ENCODE results near the gene FAM210A. TPM values are rescaled to one million over a fixed set of nuclear protein-coding genes. Genes with fewer than 3 reads are reported as not detected.
"Not testable (repeated sequence)": the region's sequence is repeated elsewhere in the genome, so short reads cannot be mapped to it uniquely, and the experiment has no call there.

FAM210A gene
- total RNA-seq, 6 experiments from 2014 or later = 9.3 to 21.9 (median 11.8) TPM

- WGBS (ENCODE audit: insufficient coverage, low coverage, low lambda C conversion rate, missing lambda C conversion rate) = 77% methylated on average over 10 of the region's 21 CpGs
- Histone ChIP-seq H3K27ac (no peak overlapping the region), H3K36me3 (no peaks in the 10 kb centered on the region), H3K4me1 (no peaks in the 10 kb centered on the region), H3K4me3 (no peak overlapping the region), H3K27me3 (no peaks in the 10 kb centered on the region), H3K9me3 (no peaks in the 10 kb centered on the region)
- intact Hi-C loops (cut with DNase I) = no loop called here
- TF ChIP-seq POLR2A (IDR thresholded peaks at IDR 0.05) (no peak), CTCF (IDR thresholded peaks at IDR 0.05) (no peak)
- ATAC-seq (peak in 1 of 4 donors; percentile 32), DNase-seq (no peak)
These were observed 37.9 kb downstream of the FAM210A start for GRCh38 chr18:13688191-13689136.

- intact Hi-C loops (cut with DNase I) = no loop called here
- no peaks in the 10 kb centered on the region for H3K36me3 ChIP-seq
- TF ChIP-seq CTCF (IDR thresholded peaks at IDR 0.05) = no peak
- no peak overlapping the region for H3K4me3 ChIP-seq
- no peaks in the 10 kb centered on the region for H3K9me3 ChIP-seq
- DNase-seq (no peak), ATAC-seq (no peak)
- no peak overlapping the region for H3K27ac ChIP-seq
- WGBS (ENCODE audit: insufficient coverage, low coverage, low lambda C conversion rate, missing lambda C conversion rate) = 100% methylated on average over 4 of the region's 4 CpGs
- H3K27me3 ChIP-seq = no peaks in the 10 kb centered on the region
- H3K4me1 ChIP-seq = no peaks in the 10 kb centered on the region
These were observed 41.8 kb downstream of the FAM210A start for GRCh38 chr18:13684546-13684945.

- no peak for TF ChIP-seq POLR2A (IDR thresholded peaks at IDR 0.05)
- no peak for TF ChIP-seq CTCF (IDR thresholded peaks at IDR 0.05)
- Histone ChIP-seq H3K36me3 (no peaks in the 10 kb centered on the region), H3K27me3 (no peaks in the 10 kb centered on the region), H3K4me3 (no peak overlapping the region), H3K4me1 (no peaks in the 10 kb centered on the region), H3K9me3 (no peaks in the 10 kb centered on the region), H3K27ac (no peak overlapping the region)
- no peak for ATAC-seq
- intact Hi-C loops (cut with DNase I) = no loop called here
- DNase-seq = no peak
- WGBS (ENCODE audit: insufficient coverage, low coverage, low lambda C conversion rate, missing lambda C conversion rate) = 95% methylated on average over 5 of the region's 6 CpGs
These were observed 44.7 kb downstream of the FAM210A start for GRCh38 chr18:13681701-13682100.

- Histone ChIP-seq H3K27me3 (no peaks in the 10 kb centered on the region), H3K9me3 (no peaks in the 10 kb centered on the region), H3K27ac (no peak overlapping the region), H3K36me3 (no peaks in the 10 kb centered on the region), H3K4me1 (no peaks in the 10 kb centered on the region), H3K4me3 (no peak overlapping the region)
- ATAC-seq = peak in 1 of 4 donors; percentile 34
- DNase-seq = no peak
- intact Hi-C loops (cut with DNase I) = no loop called here
- WGBS (ENCODE audit: insufficient coverage, low coverage, low lambda C conversion rate, missing lambda C conversion rate) = 76% methylated on average over 5 of the region's 5 CpGs
- TF ChIP-seq POLR2A (IDR thresholded peaks at IDR 0.05) (no peak), CTCF (IDR thresholded peaks at IDR 0.05) (peak in 3 of 4 donors; percentile 8 to 36 (median 15))
These were observed 45.7 kb downstream of the FAM210A start for GRCh38 chr18:13680612-13681011.

GRCh38 chr18:13677350-13677749 lies 49.0 kb downstream of the FAM210A start:
- WGBS (ENCODE audit: insufficient coverage, low coverage, low lambda C conversion rate, missing lambda C conversion rate) = 96% methylated on average over 10 of the region's 13 CpGs
- H3K36me3 ChIP-seq; DNase-seq; ATAC-seq; H3K27me3 ChIP-seq; intact Hi-C loops (cut with DNase I); H3K9me3 ChIP-seq; H3K4me3 ChIP-seq; H3K27ac ChIP-seq; H3K4me1 ChIP-seq: not testable (repeated sequence)

Data from right lobe of liver (tissue), 6 donors.